NCI-H128 (cell line): Measurements from ENCODE around the gene ZNF618.

Source experiments
- DNase-seq: peaks from one replicate; lab custom pipeline; 2025; ENCODE audit not compliant: unreplicated experiment; lab: John Stamatoyannopoulos, UW

Gene ZNF618

GRCh38 chr9:114055061-114055460, 179.0 kb downstream of the ZNF618 start:
- DNase-seq = no peak

- no peak for DNase-seq
These were observed 179.8 kb downstream of the ZNF618 start for GRCh38 chr9:114055894-114056293.

- DNase-seq = no peak
These were observed 180.4 kb downstream of the ZNF618 start for GRCh38 chr9:114056527-114056926.

DNA sequence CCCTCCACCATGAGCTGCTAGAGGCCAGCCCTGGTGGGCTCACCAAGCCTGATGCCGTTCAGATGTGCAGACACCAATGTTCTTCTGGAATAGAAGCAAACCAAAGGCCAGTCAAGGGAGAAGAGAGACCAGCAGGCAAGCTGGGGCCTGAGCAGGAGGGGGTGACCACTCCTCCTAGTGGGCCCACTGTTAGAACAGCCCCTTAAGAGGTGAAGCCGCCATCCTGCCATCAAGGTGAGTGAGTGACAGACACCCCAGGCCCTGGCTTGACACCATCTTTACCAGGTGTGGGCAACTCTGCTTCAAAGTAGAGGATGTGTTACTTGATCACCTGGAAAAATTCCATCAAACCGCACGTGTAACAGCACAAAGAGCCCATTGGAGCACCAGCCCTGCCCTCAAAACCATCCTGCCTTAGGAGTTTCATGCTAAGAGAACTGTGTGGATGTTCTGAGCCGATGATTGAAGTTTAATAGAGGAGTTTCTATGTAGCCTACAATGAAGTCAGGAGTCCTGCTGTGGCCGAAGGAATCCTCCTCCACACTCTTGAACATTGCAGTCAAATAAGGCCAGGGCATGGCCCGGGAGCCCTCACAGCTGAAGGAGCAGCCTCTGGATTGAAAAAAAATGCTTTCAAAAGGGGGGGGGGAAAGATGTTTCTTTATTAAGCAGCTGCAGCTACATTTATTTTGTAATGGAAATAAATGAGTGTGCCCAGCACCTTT, 181.2 kb downstream of the ZNF618 start:
- no peak for DNase-seq

GRCh38 chr9:114058688-114059046, 182.6 kb downstream of the ZNF618 start:
- no peak for DNase-seq

GRCh38 chr9:114059047-114059803, 183.1 kb downstream of the ZNF618 start:
- no peak for DNase-seq

DNA sequence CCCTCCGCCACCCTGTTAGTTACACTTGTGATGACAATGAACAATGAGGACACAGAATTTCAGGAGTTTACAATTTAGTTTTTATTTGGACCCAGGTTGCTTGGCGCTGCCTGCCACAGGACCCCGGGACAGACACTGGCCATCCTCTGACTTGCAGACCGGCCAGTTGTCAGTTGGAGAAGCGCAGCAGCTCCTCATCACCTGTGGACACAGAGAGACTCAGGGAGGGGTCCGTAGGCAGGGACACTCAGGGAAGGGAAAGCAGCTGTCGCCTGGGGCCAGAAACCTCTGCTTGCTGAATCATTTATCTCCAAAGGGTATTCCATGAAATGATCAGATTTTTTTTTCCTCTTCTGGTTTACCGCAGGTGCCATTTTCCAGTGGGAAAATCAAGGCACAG, 184.0 kb downstream of the ZNF618 start:
- no peak for DNase-seq

DNA sequence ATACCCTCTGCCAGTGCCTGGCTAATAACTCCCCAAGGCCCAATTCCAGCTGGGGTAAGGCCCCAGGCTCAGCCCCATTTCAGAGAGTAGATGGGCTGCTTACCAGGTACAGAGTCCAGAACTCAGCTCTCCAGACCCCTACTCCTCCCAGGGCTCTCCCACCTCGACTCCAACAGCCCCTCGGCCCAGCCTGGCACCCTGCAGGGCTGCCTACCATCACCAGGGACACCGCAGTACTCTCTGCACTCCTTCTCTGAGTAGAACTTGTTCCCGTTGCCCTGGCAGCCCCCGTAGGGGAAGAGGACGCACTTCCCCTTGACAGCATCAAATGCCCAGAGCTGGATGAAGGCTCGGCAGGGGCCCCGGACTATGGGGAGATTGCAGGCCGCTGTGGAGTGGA, 184.6 kb downstream of the ZNF618 start:
- DNase-seq = no peak

GRCh38 chr9:114061292-114061691, 185.2 kb downstream of the ZNF618 start:
- DNase-seq = no peak

- DNase-seq = no peak
These were observed 185.8 kb downstream of the ZNF618 start for GRCh38 chr9:114061830-114062474.

DNA sequence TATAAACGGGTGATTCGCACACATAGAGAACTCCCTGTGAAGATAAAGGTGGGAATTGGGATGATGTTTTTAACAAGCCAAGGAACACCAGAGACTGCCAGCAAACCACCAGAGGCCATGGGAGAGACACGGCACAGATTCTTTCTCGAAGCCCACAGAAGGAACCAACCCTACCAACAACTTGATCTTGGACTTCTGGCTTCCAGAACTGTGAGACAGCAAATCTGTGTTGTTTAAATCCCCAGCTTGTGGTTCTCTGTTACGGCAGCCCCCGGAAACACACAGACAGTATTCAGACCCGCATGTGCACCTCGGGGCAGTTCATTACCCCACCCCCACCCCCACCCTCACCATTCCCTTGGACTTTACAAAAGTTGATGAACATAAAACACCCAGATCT, 189.2 kb downstream of the ZNF618 start:
- no peak for DNase-seq

DNA sequence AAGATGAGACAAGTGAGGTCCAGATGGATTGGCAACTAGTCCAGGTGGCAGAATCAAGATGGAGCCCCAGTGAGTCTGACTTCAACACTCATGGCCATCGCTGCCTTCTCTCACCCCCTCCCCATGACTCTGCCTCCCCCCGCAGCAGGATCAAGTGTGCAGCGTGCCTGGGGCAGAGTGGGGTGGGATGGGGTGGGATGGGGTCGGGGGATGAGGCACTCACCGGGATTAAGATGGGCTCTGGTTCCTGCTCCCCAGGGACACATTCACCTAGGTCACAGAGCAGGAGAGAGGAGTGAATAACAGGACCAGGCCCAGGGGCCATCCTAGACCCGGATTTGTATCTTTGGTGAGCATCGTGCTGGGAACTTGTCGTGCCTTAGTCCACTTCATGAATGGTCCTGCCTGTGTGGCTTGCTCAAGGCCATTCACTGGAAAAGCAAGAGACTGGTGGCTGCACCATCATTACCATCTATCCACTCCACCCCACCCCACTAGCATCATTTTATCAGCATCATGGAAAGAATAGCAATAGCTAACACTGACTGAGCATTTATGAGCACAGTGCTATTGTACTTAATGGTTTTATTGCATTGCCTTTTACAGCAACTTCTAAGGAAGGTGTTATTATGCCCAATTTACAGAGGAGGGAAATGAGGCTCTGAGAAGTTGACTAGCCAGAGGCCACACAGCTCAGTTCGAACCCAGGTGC, 193.5 kb downstream of the ZNF618 start:
- no peak for DNase-seq

- DNase-seq = no peak
These were observed 194.3 kb downstream of the ZNF618 start for GRCh38 chr9:114070188-114071103.

- no peak for DNase-seq
These were observed 195.2 kb downstream of the ZNF618 start for GRCh38 chr9:114071197-114071795.

- DNase-seq = no peak
These were observed 196.4 kb downstream of the ZNF618 start for GRCh38 chr9:114072184-114073140.

- DNase-seq = no peak
These were observed 199.5 kb downstream of the ZNF618 start for GRCh38 chr9:114075602-114076001.

DNA sequence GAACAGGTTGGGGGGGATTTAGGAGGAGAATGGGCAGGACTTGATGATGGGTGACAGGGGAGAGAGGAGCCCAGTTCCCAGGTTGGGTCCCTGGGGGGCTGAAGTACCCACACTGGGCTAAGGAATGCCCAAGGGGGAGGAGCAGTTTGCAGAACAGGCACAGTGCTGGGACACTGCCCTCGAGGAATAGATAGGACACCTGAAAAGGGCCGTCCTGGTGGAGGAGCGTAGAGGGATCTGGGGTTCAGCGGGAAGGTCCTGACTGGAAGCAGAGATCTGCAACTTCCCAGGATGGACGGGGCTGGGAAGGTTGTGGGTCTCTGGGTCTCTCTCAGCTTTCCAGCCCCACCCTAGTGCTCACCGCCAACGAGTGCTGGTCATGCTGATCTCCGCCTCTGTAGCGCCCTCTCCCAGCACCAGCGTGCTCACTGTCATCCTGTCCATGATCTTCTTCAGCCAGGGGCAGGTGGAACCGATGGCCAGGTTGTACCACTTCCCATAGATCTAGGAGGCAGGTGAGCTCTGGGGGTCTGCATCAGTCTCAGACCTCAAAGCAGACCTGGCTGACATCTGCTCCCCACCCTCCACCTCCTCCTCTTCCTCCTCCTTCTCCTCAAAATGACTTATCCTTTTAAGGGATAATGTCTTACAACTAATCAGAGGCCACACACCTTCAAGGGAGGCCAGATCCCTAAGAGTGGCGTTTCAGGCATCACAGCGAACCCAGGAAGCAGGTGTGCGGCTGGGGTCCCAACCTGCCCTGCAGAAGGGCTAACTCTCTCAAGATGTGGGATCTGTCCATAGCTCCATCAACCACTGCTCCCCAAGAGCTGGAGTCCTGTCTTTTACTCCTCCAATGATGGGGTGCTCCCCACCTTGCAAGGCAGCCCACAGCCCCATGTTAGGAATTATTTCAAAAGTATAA, 200.4 kb downstream of the ZNF618 start:
- no peak for DNase-seq
